Suprapubic skin (tissue), 4 donors: Measurements from ENCODE around the gene TWIST2.

Experiments
- CTCF ChIP-seq, 2 donors: fragments of 200-600 bp in 1 of 2; fragments of 450-650 bp in 1 of 2; sonication (generic) in 1 of 2; IDR thresholded peaks; one replicate each; pipeline ENCODE4 v1.5.1; 2016 to 2019; ENCODE audit warnings: antibody characterized with exemption in 2 of 2, mild to moderate bottlenecking in 1 of 2, moderate library complexity in 1 of 2
- POLR2A ChIP-seq, 2 donors: fragments of 450-650 bp; IDR thresholded peaks; one replicate each; pipeline ENCODE4 v1.6.1; 2017; ENCODE audit warnings: antibody characterized with exemption in 2 of 2, mild to moderate bottlenecking in 2 of 2, moderate library complexity in 2 of 2
- POLR2AphosphoS5 ChIP-seq, 3 donors: sonication (generic); formaldehyde crosslinking; IDR thresholded peaks; one replicate each; pipeline ENCODE4 v1.6.1; 2017; ENCODE audit warnings: antibody characterized with exemption in 3 of 3

- TF ChIP-seq CTCF (IDR thresholded peaks at IDR 0.05): no peak
- peak; percentile 40 to 85 for TF ChIP-seq POLR2A (IDR thresholded peaks at IDR 0.05)
- peak in 1 of 3 donors; percentile 35 for TF ChIP-seq POLR2AphosphoS5 (IDR thresholded peaks at IDR 0.05)
These were observed at the start of gene TWIST2 for GRCh38 chr2:238847841-238848690.
